ENCODE data around the gene ORM1. TPM values are rescaled to one million over a fixed set of nuclear protein-coding genes. Genes with fewer than 3 reads are reported as not detected.

ORM1 gene
- total and polyA plus RNA-seq, 7 experiments from 2014 or later: 0.29 TPM; not detected in 6

DNA sequence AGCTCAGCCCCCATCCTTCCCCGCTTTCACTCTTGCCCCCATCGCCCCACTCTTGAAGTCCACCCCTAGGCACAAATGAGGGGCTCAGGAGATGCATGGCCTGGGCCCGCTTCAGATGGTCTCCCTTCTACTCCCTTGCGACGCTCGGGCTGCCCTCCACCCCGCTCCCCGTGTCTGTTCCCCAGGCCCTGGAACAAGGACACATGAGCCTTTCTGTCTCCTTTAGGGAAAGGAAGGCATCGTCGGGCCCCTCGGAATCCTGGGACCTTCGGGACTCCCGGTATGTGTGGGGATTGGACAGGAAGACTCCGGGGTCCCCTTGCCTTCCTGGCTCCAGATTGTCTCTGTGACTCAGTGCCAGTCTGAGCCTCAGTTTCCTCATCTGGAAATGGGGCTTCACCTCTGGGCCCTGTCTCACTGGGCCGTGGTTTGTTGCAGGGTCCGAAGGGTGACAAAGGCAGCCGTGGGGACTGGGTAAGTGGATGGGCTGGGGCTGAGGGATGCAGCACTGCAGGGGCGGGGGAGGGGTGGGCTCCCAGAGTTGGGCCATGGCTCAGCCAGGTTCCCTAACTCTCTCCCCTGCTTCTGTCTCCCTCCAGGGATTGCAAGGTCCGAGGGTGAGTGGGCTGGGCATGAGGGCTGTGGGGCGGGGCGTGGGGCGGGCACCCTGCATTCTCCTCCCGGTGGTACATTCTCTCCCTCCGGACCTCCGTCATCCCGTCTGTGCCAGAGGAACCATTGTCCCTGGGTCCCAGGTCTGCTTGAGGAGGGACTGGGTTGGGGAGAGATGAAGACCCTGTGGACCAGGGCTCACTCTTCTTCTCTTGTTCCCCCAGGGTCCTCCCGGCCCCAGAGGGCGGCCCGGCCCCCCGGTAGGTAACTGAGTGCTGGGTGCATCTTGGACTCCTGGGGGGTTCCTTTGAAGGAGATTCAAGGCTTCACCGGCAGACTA lies 21.8 kb upstream of the ORM1 start:
- Mint-ChIP-seq H3K9me3 (peaks cover 0 to 10% (median 2%) of the 10 kb centered on the region in 11 donors), H3K36me3 (no peaks in the 10 kb centered on the region), H3K27me3 (peaks cover 0 to 5% (median 3%) of the 10 kb centered on the region in 5 donors), H3K27ac (no peak overlapping the region), H3K4me1 (peaks cover 0 to 15% (median 4%) of the 10 kb centered on the region in 7 donors), H3K4me3 (no peak overlapping the region)
- no peaks in the 10 kb centered on the region for H3K9me3 ChIP-seq (ENCODE audit: control insufficient read depth in 2 of 3, low read length in 3 of 3)
- ATAC-seq: no peak
- DNase-seq: peak in 1 of 9 donors; percentile 19
- no peaks in the 10 kb centered on the region for H3K36me3 ChIP-seq (ENCODE audit: control insufficient read depth in 2 of 3, insufficient read depth in 3 of 3, low read length in 3 of 3)
- POLR2A ChIA-PET: no interaction called here
- no peaks in the 10 kb centered on the region for H3K27me3 ChIP-seq (ENCODE audit: control insufficient read depth in 2 of 2, insufficient read depth in 2 of 2, low read length in 2 of 2)
- no peak overlapping the region for H3K4me3 ChIP-seq (ENCODE audit: low read length)
- CTCF ChIA-PET: no interaction called here
- intact Hi-C loops (cut with micrococcal nuclease): no loop called here
- H3K4me1 ChIP-seq (ENCODE audit: control insufficient read depth in 2 of 2, insufficient read depth in 2 of 2, low read length in 2 of 2): no peaks in the 10 kb centered on the region
- H3K27ac ChIP-seq (ENCODE audit: low read depth, low read length): no peak overlapping the region

DNA sequence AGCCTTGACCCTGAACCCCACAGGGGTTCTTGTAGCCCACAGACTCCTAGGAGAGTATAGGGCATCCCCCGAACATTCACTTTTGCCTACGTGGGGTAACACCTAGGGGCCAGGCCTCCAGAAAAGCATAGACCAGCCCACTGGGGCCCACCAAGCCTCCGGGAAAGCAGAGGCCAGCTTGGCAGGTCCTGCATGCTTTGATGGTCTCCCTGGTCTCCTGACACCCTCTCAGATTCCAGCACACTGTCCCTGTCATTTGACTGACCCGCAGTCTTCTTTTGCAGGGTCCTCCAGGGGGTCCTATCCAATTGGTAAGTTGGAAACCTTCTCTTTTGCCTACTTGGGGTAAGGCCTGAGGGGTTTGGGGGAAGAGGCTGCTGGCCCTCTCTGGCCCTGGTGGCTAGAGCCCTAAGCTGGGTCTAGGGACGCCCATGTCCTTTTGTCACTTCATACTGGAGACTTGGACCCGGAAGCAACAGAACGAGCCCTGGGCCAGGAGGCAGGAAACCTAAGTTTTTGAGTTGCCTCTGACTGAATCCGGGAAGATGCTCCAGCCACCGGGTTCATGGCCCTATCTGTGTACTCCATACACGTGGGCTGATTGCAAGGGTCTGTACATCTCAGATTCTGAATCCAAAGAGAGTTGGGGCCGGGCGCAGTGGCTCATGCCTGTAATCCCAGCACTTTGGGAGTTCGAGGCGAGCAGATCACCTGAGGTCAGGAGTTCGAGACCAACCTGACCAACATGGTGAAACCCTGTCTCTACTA lies 20.9 kb upstream of the ORM1 start:
- ATAC-seq (no peak), DNase-seq (peak in 1 of 9 donors; percentile 8)
- POLR2A ChIA-PET: no interaction called here
- Histone ChIP-seq H3K27me3 (ENCODE audit: control insufficient read depth in 2 of 2, insufficient read depth in 2 of 2, low read length in 2 of 2) (no peaks in the 10 kb centered on the region), H3K9me3 (ENCODE audit: control insufficient read depth in 2 of 3, low read length in 3 of 3) (no peaks in the 10 kb centered on the region), H3K4me3 (ENCODE audit: low read length) (no peak overlapping the region), H3K27ac (ENCODE audit: low read depth, low read length) (no peak overlapping the region), H3K36me3 (ENCODE audit: control insufficient read depth in 2 of 3, insufficient read depth in 3 of 3, low read length in 3 of 3) (no peaks in the 10 kb centered on the region), H3K4me1 (ENCODE audit: control insufficient read depth in 2 of 2, insufficient read depth in 2 of 2, low read length in 2 of 2) (no peaks in the 10 kb centered on the region)
- peaks cover 0 to 16% (median 4%) of the 10 kb centered on the region in 7 donors for H3K4me1 Mint-ChIP-seq
- CTCF ChIA-PET: no interaction called here
- H3K4me3 Mint-ChIP-seq: no peak overlapping the region
- H3K36me3 Mint-ChIP-seq: no peaks in the 10 kb centered on the region
- H3K27ac Mint-ChIP-seq: no peak overlapping the region
- peaks cover 0 to 5% (median 0%) of the 10 kb centered on the region in 5 donors for H3K27me3 Mint-ChIP-seq
- H3K9me3 Mint-ChIP-seq: peaks cover 0 to 1% (median 0%) of the 10 kb centered on the region in 11 donors
- intact Hi-C loops (cut with micrococcal nuclease): no loop called here

DNA sequence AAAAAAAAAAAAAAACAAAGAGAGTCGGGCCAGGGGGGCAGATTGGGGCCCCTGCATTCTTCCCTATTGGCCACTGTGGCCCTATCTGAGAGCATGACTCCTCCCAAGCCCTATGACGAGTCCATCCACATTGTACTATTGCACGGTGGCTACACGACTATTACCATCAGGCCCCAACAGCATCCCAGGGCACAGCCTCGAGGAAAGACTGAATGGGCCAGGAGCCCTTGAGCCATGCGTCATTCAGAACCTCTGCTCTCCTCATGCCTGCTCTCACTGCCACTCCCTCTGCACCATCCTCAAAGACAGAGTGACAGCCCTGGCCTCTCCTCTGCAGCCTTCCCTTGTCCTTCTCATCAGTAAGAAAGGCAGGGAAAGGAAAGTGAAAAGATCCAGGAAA lies 20.2 kb upstream of the ORM1 start:
- peaks cover 0 to 4% (median 0%) of the 10 kb centered on the region in 5 donors for H3K27me3 Mint-ChIP-seq
- no peaks in the 10 kb centered on the region for H3K4me1 ChIP-seq (ENCODE audit: control insufficient read depth in 2 of 2, insufficient read depth in 2 of 2, low read length in 2 of 2)
- no peaks in the 10 kb centered on the region for H3K36me3 ChIP-seq (ENCODE audit: control insufficient read depth in 2 of 3, insufficient read depth in 3 of 3, low read length in 3 of 3)
- intact Hi-C loops (cut with micrococcal nuclease): no loop called here
- no peaks in the 10 kb centered on the region for H3K9me3 Mint-ChIP-seq
- H3K27ac Mint-ChIP-seq: no peak overlapping the region
- DNase-seq: no peak
- H3K4me3 ChIP-seq (ENCODE audit: low read length): no peak overlapping the region
- H3K36me3 Mint-ChIP-seq: no peaks in the 10 kb centered on the region
- H3K4me1 Mint-ChIP-seq: peaks cover 0 to 16% (median 4%) of the 10 kb centered on the region in 7 donors
- no peak overlapping the region for H3K27ac ChIP-seq (ENCODE audit: low read depth, low read length)
- no peak overlapping the region for H3K4me3 Mint-ChIP-seq
- POLR2A ChIA-PET: no interaction called here
- H3K9me3 ChIP-seq (ENCODE audit: control insufficient read depth in 2 of 3, low read length in 3 of 3): no peaks in the 10 kb centered on the region
- CTCF ChIA-PET: no interaction called here
- ATAC-seq: no peak
- no peaks in the 10 kb centered on the region for H3K27me3 ChIP-seq (ENCODE audit: control insufficient read depth in 2 of 2, insufficient read depth in 2 of 2, low read length in 2 of 2)

DNA sequence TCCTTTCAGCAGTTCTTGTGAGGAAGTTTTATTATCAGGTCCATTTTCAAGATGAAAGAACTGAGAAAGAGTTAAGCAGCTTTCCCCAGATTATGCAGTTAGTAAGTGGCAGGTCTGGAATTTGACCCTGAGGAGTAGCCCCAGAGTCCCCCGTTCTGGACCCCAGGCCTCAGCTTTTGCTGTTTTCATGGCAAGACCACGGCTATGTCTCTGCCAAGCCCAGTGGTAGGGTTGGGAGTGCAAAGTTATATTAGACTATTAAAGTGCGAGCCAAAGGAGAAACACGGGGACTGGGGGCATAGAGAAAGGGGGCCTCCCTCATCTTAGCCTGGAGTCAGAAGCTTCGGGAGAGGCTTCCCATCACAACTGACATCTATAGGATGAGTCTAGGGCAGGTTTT lies 19.3 kb upstream of the ORM1 start:
- ChIA-PET CTCF (interaction anchor here (1.0 to 2.0 kb wide), 2 partner anchors 201 to 221 kb away, joined by 3 to 6 read pairs; no protein-coding TSS in a partner anchor), POLR2A (no interaction called here)
- H3K36me3 Mint-ChIP-seq: no peaks in the 10 kb centered on the region
- H3K36me3 ChIP-seq (ENCODE audit: control insufficient read depth in 2 of 3, insufficient read depth in 3 of 3, low read length in 3 of 3): no peaks in the 10 kb centered on the region
- no peak overlapping the region for H3K27ac Mint-ChIP-seq
- peaks cover 0 to 2% (median 0%) of the 10 kb centered on the region in 5 donors for H3K27me3 Mint-ChIP-seq
- no peaks in the 10 kb centered on the region for H3K4me1 ChIP-seq (ENCODE audit: control insufficient read depth in 2 of 2, insufficient read depth in 2 of 2, low read length in 2 of 2)
- DNase-seq: no peak
- no peak overlapping the region for H3K27ac ChIP-seq (ENCODE audit: low read depth, low read length)
- no peaks in the 10 kb centered on the region for H3K27me3 ChIP-seq (ENCODE audit: control insufficient read depth in 2 of 2, insufficient read depth in 2 of 2, low read length in 2 of 2)
- H3K4me3 ChIP-seq (ENCODE audit: low read length): no peak overlapping the region
- ATAC-seq: no peak
- intact Hi-C loops (cut with micrococcal nuclease): no loop called here
- no peak overlapping the region for H3K4me3 Mint-ChIP-seq
- H3K4me1 Mint-ChIP-seq: peaks cover 0 to 16% (median 4%) of the 10 kb centered on the region in 7 donors
- H3K9me3 ChIP-seq (ENCODE audit: control insufficient read depth in 2 of 3, low read length in 3 of 3): no peaks in the 10 kb centered on the region
- no peaks in the 10 kb centered on the region for H3K9me3 Mint-ChIP-seq

DNA sequence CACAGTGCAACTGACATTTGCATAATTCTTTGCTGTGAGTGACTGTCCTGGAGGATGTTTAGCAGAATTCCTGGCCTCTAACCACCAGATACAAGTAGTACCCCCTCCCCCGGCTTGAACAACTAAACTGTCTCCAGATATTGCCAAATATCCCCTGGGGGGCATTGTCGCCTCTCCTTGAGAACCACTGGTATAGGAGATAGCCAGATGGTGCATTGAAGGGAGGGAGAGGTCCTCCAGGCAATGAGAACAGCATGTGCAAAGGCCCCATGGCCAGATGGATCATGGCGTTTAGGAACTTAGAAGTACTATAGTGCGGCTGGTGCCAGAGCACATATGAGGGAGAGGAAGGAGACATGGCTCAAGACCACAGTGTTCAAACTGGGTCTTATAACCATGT lies 18.9 kb upstream of the ORM1 start:
- Histone ChIP-seq H3K36me3 (ENCODE audit: control insufficient read depth in 2 of 3, insufficient read depth in 3 of 3, low read length in 3 of 3) (no peaks in the 10 kb centered on the region), H3K27ac (ENCODE audit: low read depth, low read length) (no peak overlapping the region), H3K9me3 (ENCODE audit: control insufficient read depth in 2 of 3, low read length in 3 of 3) (no peaks in the 10 kb centered on the region), H3K27me3 (ENCODE audit: control insufficient read depth in 2 of 2, insufficient read depth in 2 of 2, low read length in 2 of 2) (no peaks in the 10 kb centered on the region), H3K4me3 (ENCODE audit: low read length) (no peak overlapping the region), H3K4me1 (ENCODE audit: control insufficient read depth in 2 of 2, insufficient read depth in 2 of 2, low read length in 2 of 2) (no peaks in the 10 kb centered on the region)
- H3K4me1 Mint-ChIP-seq: peaks cover 0 to 16% (median 4%) of the 10 kb centered on the region in 7 donors
- no peak overlapping the region for H3K4me3 Mint-ChIP-seq
- no peaks in the 10 kb centered on the region for H3K36me3 Mint-ChIP-seq
- no peaks in the 10 kb centered on the region for H3K9me3 Mint-ChIP-seq
- ATAC-seq (no peak), DNase-seq (peak in 1 of 9 donors; percentile 16)
- H3K27me3 Mint-ChIP-seq: no peaks in the 10 kb centered on the region
- intact Hi-C loops (cut with micrococcal nuclease): no loop called here
- POLR2A ChIA-PET: no interaction called here
- H3K27ac Mint-ChIP-seq: no peak overlapping the region
- CTCF ChIA-PET: interaction anchor here (1.0 to 2.0 kb wide), 2 partner anchors 201 to 221 kb away, joined by 3 to 6 read pairs; no protein-coding TSS in a partner anchor

DNA sequence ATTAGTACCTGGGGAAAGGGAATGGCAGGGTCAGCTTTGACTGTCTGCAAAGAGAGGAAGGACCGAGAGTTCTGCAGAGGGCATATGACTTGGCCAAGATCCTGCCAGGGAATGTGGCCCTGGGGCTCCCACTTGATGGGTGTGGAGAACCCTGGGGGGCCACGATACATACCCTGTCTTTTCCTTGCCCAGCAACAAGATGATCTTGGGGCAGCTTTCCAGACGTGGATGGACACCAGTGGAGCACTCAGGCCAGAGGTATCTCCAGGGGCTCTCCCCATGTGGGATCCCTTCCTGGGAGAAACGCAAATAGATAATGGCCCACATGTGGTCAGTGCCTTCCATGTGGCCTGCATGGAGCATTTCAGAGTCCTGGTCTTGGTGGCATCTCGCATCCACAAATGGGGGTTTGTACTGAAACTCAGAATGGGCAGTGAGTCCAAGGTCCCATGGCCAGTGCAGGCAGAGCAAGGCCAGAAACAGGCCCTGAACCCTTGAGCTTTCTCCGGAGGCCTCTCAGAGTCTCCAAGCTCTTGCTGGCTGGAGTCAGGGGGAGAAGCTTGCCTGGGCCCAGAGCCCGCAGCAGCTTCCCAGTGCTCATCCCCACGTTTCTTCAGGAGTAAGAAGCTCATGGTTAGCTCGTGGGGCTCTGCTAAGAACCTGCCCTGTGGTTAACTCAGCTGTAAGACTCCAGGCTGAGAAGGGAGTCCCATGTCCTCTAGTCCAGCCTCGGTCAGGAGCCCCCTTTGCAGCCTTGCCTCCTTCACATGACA lies 18.3 kb upstream of the ORM1 start:
- Histone ChIP-seq H3K36me3 (ENCODE audit: control insufficient read depth in 2 of 3, insufficient read depth in 3 of 3, low read length in 3 of 3) (no peaks in the 10 kb centered on the region), H3K4me1 (ENCODE audit: control insufficient read depth in 2 of 2, insufficient read depth in 2 of 2, low read length in 2 of 2) (no peaks in the 10 kb centered on the region), H3K27me3 (ENCODE audit: control insufficient read depth in 2 of 2, insufficient read depth in 2 of 2, low read length in 2 of 2) (no peaks in the 10 kb centered on the region), H3K27ac (ENCODE audit: low read depth, low read length) (no peak overlapping the region), H3K9me3 (ENCODE audit: control insufficient read depth in 2 of 3, low read length in 3 of 3) (no peaks in the 10 kb centered on the region), H3K4me3 (ENCODE audit: low read length) (no peak overlapping the region)
- ATAC-seq (no peak), DNase-seq (peak in 1 of 9 donors; percentile 17)
- Mint-ChIP-seq H3K27ac (no peak overlapping the region), H3K9me3 (no peaks in the 10 kb centered on the region), H3K4me3 (no peak overlapping the region), H3K36me3 (no peaks in the 10 kb centered on the region), H3K27me3 (no peaks in the 10 kb centered on the region), H3K4me1 (peaks cover 0 to 16% (median 4%) of the 10 kb centered on the region in 7 donors)
- ChIA-PET CTCF (interaction anchor here (0.6 to 2.0 kb wide), 5 partner anchors 9 to 453 kb away, joined by 3 to 6 read pairs (median 3); no protein-coding TSS in a partner anchor), POLR2A (no interaction called here)
- intact Hi-C loops (cut with micrococcal nuclease): loop anchor here (1.0 kb wide), 2 partner anchors 149 to 222 kb away; partner anchors contain the start of gene COL27A1 (in 1 of the 2)
